Trophoblast cell (in vitro differentiated cells and primary cell): ENCODE measurements around the gene PLA2G2F.

ENCODE experiments used
- DNase-seq, 2 donors: peaks; one replicate each; pipeline ENCODE4 v3.0.0-alpha.2; 2016
- H2AFZ ChIP-seq: 2 replicates; pipeline ENCODE4 v1.6.1; 2013; ENCODE audit warnings: low read length, moderate library complexity, mild to moderate bottlenecking; ENCODE audit not compliant: insufficient read depth, poor library complexity
- H2AK5ac ChIP-seq: 2 replicates; pipeline ENCODE4 v1.6.1; 2013; ENCODE audit warnings: mild to moderate bottlenecking, low read length
- H2BK120ac ChIP-seq: 2 replicates; pipeline ENCODE4 v1.6.1; 2013; ENCODE audit warnings: low read length, mild to moderate bottlenecking, moderate library complexity; ENCODE audit not compliant: insufficient read depth, poor library complexity
- H2BK12ac ChIP-seq: 2 replicates; pipeline ENCODE4 v1.6.1; 2013; ENCODE audit warnings: mild to moderate bottlenecking, low read length, moderate library complexity
- H2BK5ac ChIP-seq: 2 replicates; pipeline ENCODE4 v1.6.1; 2013; ENCODE audit warnings: low read length, low read depth, moderate library complexity, mild to moderate bottlenecking; ENCODE audit not compliant: poor library complexity
- H3K14ac ChIP-seq: 2 replicates; pipeline ENCODE4 v1.6.1; 2013; ENCODE audit warnings: mild to moderate bottlenecking, low read length
- H3K18ac ChIP-seq: 2 replicates; pipeline ENCODE4 v1.6.1; 2013; ENCODE audit warnings: mild to moderate bottlenecking, low read length
- H3K23ac ChIP-seq: 2 replicates; pipeline ENCODE4 v1.6.1; 2013; ENCODE audit warnings: low read length
- H3K27ac ChIP-seq: 2 replicates; pipeline ENCODE4 v1.5.1; 2013; ENCODE audit warnings: low read depth, mild to moderate bottlenecking, inconsistent platforms, low read length, moderate library complexity
- H3K27me3 ChIP-seq: 2 replicates; pipeline ENCODE4 v1.6.1; 2013; ENCODE audit warnings: inconsistent platforms, mild to moderate bottlenecking, low read length, moderate library complexity; ENCODE audit not compliant: insufficient read depth
- H3K36me3 ChIP-seq, 2 experiments: 1 replicate in 1 of 2; 2 replicates in 1 of 2; pipeline ENCODE4 v1.6.1; 2013; ENCODE audit warnings: low read length in 2 of 2, mild to moderate bottlenecking in 2 of 2, moderate library complexity in 1 of 2; ENCODE audit not compliant: insufficient read depth in 2 of 2, control insufficient read depth in 1 of 2
- H3K4ac ChIP-seq: 2 replicates; pipeline ENCODE4 v1.6.1; 2013; ENCODE audit warnings: low read depth, mild to moderate bottlenecking, low read length, moderate library complexity
- H3K4me1 ChIP-seq, 2 experiments: 1 replicate in 1 of 2; 2 replicates in 1 of 2; pipeline ENCODE4 v1.6.1; 2013; ENCODE audit warnings: low read length in 2 of 2, mild to moderate bottlenecking in 2 of 2, moderate library complexity in 1 of 2; ENCODE audit not compliant: insufficient read depth in 2 of 2, control insufficient read depth in 1 of 2
- H3K4me2 ChIP-seq: 2 replicates; pipeline ENCODE4 v1.6.1; 2013; ENCODE audit warnings: inconsistent platforms, mild to moderate bottlenecking, low read length, moderate library complexity
- H3K4me3 ChIP-seq: 2 replicates; pipeline ENCODE4 v1.5.1; 2013; ENCODE audit warnings: mild to moderate bottlenecking, low read depth, low read length, inconsistent platforms
- H3K79me1 ChIP-seq: one replicate; pipeline ENCODE4 v1.6.1; 2013; ENCODE audit warnings: low read length
- H3K79me2 ChIP-seq: 2 replicates; pipeline ENCODE4 v1.6.1; 2013; ENCODE audit warnings: low read length, mild to moderate bottlenecking; ENCODE audit not compliant: control insufficient read depth, insufficient read depth, poor library complexity
- H3K9ac ChIP-seq: 2 replicates; pipeline ENCODE4 v1.6.1; 2013; ENCODE audit warnings: mild to moderate bottlenecking, low read length
- H3K9me3 ChIP-seq: 2 replicates; pipeline ENCODE4 v1.6.1; 2013; ENCODE audit warnings: low read depth, mild to moderate bottlenecking, control low read depth, inconsistent platforms, low read length; ENCODE audit not compliant: insufficient read depth
- H4K12ac ChIP-seq: 2 replicates; pipeline ENCODE4 v1.6.1; 2013; ENCODE audit warnings: low read depth, mild to moderate bottlenecking, low read length, moderate library complexity
- H4K8ac ChIP-seq: 2 replicates; pipeline ENCODE4 v1.6.1; 2013; ENCODE audit warnings: low read depth, mild to moderate bottlenecking, low read length, moderate library complexity
- H4K91ac ChIP-seq: one replicate; pipeline ENCODE4 v1.6.1; 2013; ENCODE audit warnings: low read depth, mild to moderate bottlenecking, low read length, moderate library complexity
- WGBS: extraction: QIAGEN DNeasy Blood & Tissue Kit; methylation state at CpG from one replicate; pipeline ENCODE4 v1.1.7; 2013; ENCODE audit warnings: missing lambda C conversion rate; ENCODE audit not compliant: insufficient read length, insufficient coverage; ENCODE audit errors: extremely low coverage; 5-methylcytosine and 5-hydroxymethylcytosine counted together

Gene PLA2G2F

DNA sequence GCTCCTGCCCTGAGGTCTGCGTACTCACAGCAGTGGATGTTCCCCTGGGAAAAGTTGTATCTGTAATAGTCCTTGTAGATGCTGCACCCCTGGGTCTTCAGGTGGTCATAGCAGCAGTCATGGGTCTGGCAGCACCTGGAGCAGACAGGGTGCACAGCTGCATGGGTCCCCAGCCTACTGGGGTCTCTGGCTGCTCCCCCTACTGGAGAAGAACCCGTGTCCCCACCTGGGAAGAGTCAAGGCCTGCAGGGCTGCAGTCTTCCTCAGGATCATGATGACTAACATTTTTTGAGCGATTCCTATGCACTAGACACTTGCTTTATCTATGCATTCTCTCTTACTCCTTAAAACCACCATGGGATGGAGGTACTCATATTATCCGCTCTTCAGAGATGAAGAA, 23.6 kb upstream of the PLA2G2F start:
- Histone ChIP-seq H2BK12ac (no peak overlapping the region), H2AFZ (no peak overlapping the region), H2BK5ac (no peak overlapping the region), H3K9ac (no peak overlapping the region), H4K8ac (no peak overlapping the region), H2AK5ac (no peak overlapping the region), H3K23ac (no peak overlapping the region), H3K4ac (no peak overlapping the region), H4K12ac (no peak overlapping the region), H2BK120ac (no peak overlapping the region), H3K27me3 (no peaks in the 10 kb centered on the region), H3K14ac (no peak overlapping the region), H3K79me2 (no peaks in the 10 kb centered on the region), H3K27ac (no peak overlapping the region), H3K9me3 (no peaks in the 10 kb centered on the region), H4K91ac (no peak overlapping the region), H3K79me1 (peaks cover 2% of the 10 kb centered on the region), H3K4me3 (no peak overlapping the region), H3K18ac (no peak overlapping the region), H3K4me2 (no peak overlapping the region), H3K4me1 (peaks cover 0 to 4% of the 10 kb centered on the region in 2 experiments), H3K36me3 (no peaks in the 10 kb centered on the region)
- no CpG with 5 or more reads among the region's 4 CpGs for WGBS
- no peak for DNase-seq

DNA sequence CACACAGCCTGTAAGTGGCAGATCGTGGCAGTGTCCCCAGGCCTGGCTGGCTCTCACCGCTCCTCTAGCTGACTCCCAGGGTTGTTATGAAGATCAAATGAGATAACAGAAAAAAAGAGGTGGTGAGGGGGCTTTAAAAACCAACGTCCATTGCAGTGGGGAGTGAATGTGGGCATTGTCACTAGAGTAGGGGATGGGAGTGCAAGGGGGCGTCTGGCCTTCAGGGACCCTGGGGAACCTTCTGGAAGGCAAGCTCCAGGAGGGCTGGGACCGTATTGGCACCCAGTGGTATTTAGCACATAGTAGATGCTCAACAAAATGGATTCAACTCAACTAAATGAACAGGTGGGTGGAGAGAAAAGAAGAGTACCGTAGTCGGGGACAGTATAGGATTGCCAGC, 23.2 kb upstream of the PLA2G2F start:
- no peak overlapping the region for H3K27ac ChIP-seq
- H2AK5ac ChIP-seq, result no peak overlapping the region
- no peak overlapping the region for H4K8ac ChIP-seq
- H3K18ac ChIP-seq, result no peak overlapping the region
- no peak overlapping the region for H3K23ac ChIP-seq
- H3K4me1 ChIP-seq, result peaks cover 0 to 2% of the 10 kb centered on the region in 2 experiments
- H2BK12ac ChIP-seq, result no peak overlapping the region
- no peaks in the 10 kb centered on the region for H3K27me3 ChIP-seq
- no peak overlapping the region for H2AFZ ChIP-seq
- no peaks in the 10 kb centered on the region for H3K9me3 ChIP-seq
- no peaks in the 10 kb centered on the region for H3K79me1 ChIP-seq
- H3K79me2 ChIP-seq, result no peaks in the 10 kb centered on the region
- no peak overlapping the region for H4K12ac ChIP-seq
- no peak overlapping the region for H2BK120ac ChIP-seq
- H4K91ac ChIP-seq, result no peak overlapping the region
- no CpG with 5 or more reads among the region's 7 CpGs for WGBS
- no peak overlapping the region for H3K4ac ChIP-seq
- H3K4me3 ChIP-seq, result no peak overlapping the region
- no peak for DNase-seq
- H3K9ac ChIP-seq, result no peak overlapping the region
- H3K14ac ChIP-seq, result no peak overlapping the region
- H3K4me2 ChIP-seq, result no peak overlapping the region
- no peak overlapping the region for H2BK5ac ChIP-seq
- H3K36me3 ChIP-seq, result no peaks in the 10 kb centered on the region

DNA sequence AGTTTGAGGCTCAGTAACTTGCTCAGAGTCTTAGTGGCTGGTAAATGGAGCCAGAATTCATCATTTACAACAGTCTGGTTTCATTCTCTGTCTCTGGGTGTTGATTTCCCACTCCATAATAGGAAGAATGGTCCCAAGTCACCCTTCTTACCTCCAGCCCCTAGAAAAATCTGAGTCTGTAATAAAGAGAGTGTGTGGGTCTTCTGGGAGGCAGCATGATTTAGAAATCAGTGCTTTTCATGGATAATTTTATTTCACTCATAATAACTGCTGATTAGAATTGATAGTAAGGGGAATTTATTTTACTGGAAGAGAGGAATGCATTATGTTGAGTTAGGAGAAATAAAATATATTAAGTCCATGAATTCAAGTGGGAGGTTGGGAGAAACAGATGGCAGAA, 21.9 kb upstream of the PLA2G2F start:
- Histone ChIP-seq H3K4me2 (no peak overlapping the region), H4K91ac (no peak overlapping the region), H3K36me3 (no peaks in the 10 kb centered on the region), H3K4me1 (peaks cover 0 to under 1% of the 10 kb centered on the region in 2 experiments), H3K9ac (no peak overlapping the region), H4K12ac (no peak overlapping the region), H3K4ac (no peak overlapping the region), H4K8ac (no peak overlapping the region), H3K18ac (no peak overlapping the region), H2AK5ac (no peak overlapping the region), H3K79me1 (no peaks in the 10 kb centered on the region), H2BK120ac (no peak overlapping the region), H2AFZ (no peak overlapping the region), H3K4me3 (no peak overlapping the region), H2BK5ac (no peak overlapping the region), H3K23ac (no peak overlapping the region), H2BK12ac (no peak overlapping the region), H3K14ac (no peak overlapping the region), H3K9me3 (no peaks in the 10 kb centered on the region), H3K79me2 (no peaks in the 10 kb centered on the region), H3K27ac (no peak overlapping the region), H3K27me3 (no peaks in the 10 kb centered on the region)
- no peak for DNase-seq

DNA sequence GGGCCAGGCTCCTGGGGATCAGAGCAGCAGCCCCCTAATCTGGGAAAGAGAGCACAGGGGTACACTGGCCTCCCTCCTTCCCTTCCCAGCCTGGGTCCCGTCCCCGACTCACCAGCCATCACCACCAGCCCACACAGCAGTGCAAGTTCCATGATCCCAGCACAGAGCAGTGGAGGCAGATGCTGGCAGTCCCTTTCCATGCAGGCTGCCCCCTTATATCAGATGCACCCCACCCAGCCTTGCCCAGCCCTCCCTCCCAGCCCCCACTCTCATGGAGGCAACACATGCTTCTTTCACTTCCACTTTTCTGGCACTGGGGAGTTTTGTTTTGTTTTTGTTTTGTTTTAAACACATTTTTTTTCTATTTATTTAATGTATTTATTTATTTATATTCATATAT, 19.8 kb upstream of the PLA2G2F start, which contains the start of gene PLA2G2D:
PLA2G2D (minus strand) TSS at position 190 of the 400 bp plus-strand sequence; CDS start at position 152, 38 bp downstream.
- Histone ChIP-seq H3K4ac (no peak within 1 kb of the TSS), H3K9me3 (no peaks in the 10 kb centered on the region), H3K4me2 (no peak within 1 kb of the TSS), H3K4me1 (no peaks in the 10 kb centered on the region), H4K91ac (no peak within 1 kb of the TSS), H3K27ac (no peak within 1 kb of the TSS), H2AFZ (no peak within 1 kb of the TSS), H3K79me1 (no peaks in the 10 kb centered on the region), H4K8ac (no peak within 1 kb of the TSS), H3K4me3 (peak within 1 kb of the TSS; percentile 2), H3K27me3 (no peaks in the 10 kb centered on the region), H3K18ac (no peak within 1 kb of the TSS), H3K14ac (no peak within 1 kb of the TSS), H3K36me3 (no peaks in the 10 kb centered on the region), H3K23ac (no peak within 1 kb of the TSS), H2BK12ac (no peak within 1 kb of the TSS), H4K12ac (no peak within 1 kb of the TSS), H3K9ac (no peak within 1 kb of the TSS), H3K79me2 (no peaks in the 10 kb centered on the region), H2BK5ac (no peak within 1 kb of the TSS), H2BK120ac (no peak within 1 kb of the TSS), H2AK5ac (no peak within 1 kb of the TSS)
- no peak for DNase-seq
- no CpG with 5 or more reads among the region's 2 CpGs for WGBS
